GM21737 (cell line): ENCODE results near the gene KCNMA1.

Source experiments
- ATAC-seq: cut with Tn5 transposase; IDR thresholded peaks from one replicate; pipeline ENCODE4 v1.9.1; 2021; ENCODE audit warnings: mild to moderate bottlenecking, moderate library complexity; ENCODE audit not compliant: unreplicated experiment

The KCNMA1 gene

DNA sequence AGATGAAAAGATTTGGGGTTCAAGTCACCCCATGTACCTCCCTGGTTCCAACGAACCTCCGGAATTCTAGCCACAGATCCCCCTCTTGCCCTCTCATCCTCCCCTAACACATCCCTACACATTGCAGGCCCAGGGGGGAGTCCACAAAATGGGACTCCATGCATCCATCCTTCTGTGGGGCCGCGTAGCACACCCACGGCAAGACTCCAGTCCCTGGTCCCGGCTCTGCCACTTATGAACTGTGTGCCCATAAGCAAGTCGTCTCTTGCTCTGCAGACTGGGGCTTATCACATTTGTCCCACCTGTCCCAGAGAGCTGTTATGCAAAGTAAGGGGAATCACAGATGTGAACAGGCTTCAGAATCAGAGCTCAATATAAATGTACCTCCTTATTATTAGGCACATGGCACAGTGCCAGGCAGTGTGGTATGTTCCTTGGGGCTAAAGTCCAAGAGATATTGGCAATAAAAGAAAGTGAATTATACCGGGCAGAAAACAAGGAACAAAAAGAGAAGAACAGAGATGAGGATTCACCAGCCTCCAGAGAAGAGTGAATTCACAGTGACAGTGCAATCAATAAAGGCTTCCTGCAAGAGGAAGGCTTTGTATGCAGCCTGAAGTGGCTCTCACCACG is 73.9 kb downstream of the KCNMA1 start:
- ATAC-seq: no peak

DNA sequence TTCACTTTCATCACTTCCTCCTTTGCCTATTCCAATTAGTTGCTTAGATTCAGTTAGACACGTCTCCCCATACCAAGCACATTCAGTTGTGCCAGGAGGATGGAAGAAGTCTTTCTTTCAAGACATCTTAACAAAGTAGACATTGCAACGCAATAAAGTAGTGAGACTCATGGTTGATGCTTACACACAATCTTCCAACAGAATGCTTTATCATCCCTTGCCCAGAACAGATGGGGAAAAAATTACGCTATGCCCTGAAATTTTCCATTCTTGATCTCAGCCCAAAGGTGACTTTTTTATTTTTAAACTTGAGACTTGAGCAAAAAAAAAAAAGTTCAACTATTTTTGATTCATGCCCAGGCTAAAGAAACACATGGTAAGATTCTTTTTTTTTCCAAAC is 74.9 kb downstream of the KCNMA1 start:
- no peak for ATAC-seq

DNA sequence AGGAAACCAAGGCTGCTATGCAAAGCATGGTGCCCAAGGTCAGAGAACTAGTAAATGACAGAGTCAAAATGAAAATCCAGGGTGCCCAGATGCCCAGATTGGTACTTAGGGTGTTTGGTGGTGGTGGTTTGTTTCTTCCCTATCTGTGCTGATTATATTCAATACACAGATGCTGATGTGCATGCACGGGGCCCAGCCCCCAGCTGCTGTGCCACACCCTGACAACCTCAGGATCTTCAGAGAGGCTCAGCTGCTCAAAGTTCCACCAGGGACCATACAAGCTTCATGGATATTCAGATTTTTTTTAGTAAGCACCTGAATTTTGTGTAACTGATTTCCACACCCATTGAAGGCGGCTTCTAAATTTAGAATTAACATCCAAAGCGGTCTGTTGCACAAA is 75.6 kb downstream of the KCNMA1 start:
- no peak for ATAC-seq

GRCh38 chr10:77560471-77560870 is 77.1 kb downstream of the KCNMA1 start:
- ATAC-seq: no peak

DNA sequence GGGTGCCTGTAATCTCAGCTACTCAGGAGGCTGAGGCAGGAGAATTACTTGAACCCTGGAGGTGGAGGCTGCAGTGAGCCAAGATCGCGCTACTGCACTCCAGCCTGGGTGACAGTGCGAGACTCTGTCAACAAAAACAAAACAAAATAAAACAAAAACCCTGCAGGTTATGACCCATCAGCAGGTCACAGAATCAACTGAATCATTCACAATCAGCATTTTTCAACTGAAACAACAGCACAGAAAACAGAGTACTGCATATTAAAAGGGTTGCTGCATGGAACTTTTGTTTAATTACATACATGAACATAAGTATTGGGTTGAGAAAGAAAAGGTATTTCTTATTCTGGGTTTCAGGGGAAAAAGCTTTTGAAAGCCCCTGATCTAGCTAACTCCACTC is 77.6 kb downstream of the KCNMA1 start:
- ATAC-seq: no peak

DNA sequence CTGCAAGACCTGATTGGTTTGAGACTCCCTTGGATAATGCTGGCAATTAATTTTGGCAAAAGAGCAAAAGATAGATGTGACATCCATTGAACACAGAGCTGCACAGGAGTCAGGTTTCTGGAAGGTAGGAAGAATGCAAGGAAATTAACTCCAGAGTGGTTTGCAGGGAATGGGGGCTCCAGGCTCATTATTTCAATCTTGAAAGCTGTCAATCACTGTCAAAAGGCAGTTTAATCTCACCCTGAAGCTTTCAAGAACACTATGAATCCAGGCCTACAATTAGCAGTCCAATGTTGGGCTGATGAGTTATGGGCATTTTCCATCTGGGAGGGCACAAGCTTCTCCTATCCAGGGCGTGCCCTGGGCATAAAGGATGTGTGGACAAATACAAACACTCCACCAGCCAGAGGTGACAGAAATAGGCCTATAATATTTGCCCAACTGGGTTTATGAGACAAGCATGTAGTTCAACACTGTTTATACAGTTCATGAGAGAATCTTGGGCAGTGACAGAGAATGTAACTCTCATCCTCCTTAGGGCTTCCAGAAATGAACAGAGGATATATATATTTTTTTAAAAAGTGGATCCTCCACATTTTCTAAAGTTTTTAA is 80.5 kb downstream of the KCNMA1 start:
- ATAC-seq: no peak

- ATAC-seq: no peak
Measured at GRCh38 chr10:77555591-77556212, 81.9 kb downstream of the KCNMA1 start.

DNA sequence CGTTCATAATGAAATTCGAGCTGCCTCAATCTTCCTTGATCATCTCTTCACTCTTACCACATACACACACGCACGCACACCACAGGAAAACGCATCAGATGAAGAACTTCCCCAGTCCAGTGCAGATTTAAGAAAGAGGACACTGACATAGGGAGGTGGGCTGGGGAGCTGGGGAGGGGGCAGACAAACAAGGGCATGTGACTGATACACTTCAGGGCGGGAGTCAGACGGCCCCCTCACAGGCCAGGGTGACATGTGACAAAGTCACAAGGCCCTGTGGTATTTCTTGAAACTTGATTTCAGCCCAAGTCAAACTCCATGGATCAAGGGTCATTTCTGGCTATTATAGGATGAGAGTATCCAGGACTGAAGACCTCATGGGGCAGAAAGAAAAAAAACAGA is 82.6 kb downstream of the KCNMA1 start:
- no peak for ATAC-seq

DNA sequence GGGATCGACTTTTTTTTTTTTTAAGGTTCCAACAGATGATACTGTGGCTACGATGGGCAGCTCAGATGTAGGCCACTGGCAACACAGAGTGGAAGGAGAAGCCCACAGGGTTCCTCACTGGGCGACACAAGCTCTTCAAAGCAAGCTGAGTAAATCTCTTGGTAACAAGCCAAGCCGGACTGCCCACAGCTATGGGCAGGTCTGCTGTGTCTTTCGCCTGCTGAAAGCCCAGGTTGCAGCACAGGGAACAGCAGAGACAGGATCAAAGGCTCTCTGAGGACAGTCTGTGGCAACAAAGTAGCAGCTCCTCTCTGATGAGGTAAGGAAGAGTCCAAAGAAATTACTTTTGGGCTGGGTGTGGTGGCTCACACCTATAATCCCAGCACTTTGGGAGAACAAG is 83.6 kb downstream of the KCNMA1 start:
- ATAC-seq: no peak

GRCh38 chr10:77553311-77553710 is 84.3 kb downstream of the KCNMA1 start:
- no peak for ATAC-seq

DNA sequence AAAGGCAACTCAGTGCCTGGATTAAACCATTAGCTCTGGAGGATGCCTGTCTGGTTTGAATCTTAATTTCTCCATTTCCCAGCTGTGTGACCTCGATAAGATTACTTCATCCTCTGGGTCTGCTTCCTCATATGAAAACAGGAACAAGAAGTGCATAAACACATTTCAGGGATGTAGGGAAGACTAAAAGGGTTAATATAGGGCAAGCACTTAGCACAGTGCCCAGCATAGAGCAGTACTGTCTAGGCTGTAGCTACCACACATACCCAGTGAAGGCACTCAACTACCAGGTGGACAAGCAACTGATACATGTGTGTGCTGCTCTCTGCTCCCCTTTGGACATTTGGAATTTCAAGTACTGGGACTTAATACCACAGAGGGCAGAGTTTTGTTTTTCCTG is 85.4 kb downstream of the KCNMA1 start:
- no peak for ATAC-seq

- ATAC-seq: no peak
Measured at GRCh38 chr10:77550378-77550777, 87.2 kb downstream of the KCNMA1 start.

GRCh38 chr10:77548671-77549070 is 88.9 kb downstream of the KCNMA1 start:
- no peak for ATAC-seq

DNA sequence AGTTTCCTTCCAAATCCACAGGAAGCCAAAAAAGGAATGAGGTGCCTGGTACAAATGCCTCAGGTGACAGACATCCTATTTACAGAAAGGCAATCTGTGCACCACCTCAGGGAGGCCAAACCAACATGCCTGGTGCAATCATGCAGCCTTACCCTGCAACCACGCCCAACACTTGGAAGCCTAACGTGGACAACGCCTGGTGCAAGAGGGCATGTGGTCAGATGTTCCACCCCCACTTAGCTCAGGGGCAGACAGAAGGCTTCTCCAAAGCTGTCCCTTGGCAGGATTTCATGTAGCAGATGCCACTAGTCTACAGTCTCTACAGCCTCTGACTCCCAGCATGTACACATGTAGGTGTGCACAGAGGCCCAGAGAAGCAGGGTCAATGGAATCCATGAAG is 89.5 kb downstream of the KCNMA1 start:
- no peak for ATAC-seq

DNA sequence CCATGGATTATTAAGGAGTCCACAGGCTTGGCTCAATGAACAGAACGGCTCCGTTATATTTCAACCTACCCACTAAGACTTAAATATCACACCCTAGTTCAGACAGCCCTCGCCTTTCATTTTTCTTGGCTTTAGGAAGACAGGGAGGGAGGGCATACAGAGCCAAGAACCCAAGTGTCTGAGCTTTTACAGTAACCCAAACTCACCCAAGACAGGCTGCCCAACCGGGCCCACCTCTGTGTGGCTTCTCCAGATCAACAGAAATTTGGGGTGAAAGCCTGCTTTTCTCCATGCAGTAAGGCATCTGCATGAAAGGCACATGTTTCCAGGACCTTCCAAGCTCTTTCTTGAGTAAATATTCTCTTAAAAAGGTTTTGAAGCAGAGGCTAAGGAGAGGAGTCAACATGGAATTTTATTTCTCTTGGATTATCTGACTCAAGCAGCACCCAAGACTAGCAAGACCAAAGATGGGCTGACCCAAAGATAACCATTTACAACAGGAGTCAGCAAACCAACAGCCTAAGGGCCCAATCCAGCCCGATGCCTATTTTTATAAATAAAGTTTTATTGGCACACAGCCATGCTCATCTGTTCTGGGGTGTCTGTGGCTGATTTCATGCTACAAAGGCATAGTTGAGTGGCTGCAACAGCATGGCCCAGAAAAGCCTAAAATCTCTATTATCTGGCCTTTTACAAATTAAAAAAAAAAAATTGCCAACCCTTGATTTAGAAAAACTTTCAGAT is 90.1 kb downstream of the KCNMA1 start:
- ATAC-seq: no peak

GRCh38 chr10:77546042-77546441 is 91.6 kb downstream of the KCNMA1 start:
- ATAC-seq: no peak

- no peak for ATAC-seq
Measured at GRCh38 chr10:77545585-77545984, 92.0 kb downstream of the KCNMA1 start.

DNA sequence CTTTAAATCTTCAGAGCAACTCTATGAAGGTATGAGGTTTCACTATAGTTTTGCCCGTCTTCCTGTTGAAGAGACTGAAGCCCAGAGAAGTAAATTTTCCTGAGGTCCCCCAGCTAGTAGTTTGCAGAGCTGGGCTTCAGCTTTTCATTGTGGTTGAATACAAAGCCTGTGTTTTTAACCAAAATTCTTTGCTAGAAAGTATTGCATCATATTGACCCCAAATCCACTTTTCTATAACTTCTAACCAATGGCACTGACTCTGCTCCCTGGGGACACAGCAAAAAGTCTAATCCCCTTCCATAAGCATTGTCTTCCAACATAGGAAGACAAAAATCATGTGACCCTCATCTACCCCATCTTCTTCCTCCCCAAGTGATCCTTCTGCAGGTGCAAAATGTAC is 93.0 kb downstream of the KCNMA1 start:
- no peak for ATAC-seq

DNA sequence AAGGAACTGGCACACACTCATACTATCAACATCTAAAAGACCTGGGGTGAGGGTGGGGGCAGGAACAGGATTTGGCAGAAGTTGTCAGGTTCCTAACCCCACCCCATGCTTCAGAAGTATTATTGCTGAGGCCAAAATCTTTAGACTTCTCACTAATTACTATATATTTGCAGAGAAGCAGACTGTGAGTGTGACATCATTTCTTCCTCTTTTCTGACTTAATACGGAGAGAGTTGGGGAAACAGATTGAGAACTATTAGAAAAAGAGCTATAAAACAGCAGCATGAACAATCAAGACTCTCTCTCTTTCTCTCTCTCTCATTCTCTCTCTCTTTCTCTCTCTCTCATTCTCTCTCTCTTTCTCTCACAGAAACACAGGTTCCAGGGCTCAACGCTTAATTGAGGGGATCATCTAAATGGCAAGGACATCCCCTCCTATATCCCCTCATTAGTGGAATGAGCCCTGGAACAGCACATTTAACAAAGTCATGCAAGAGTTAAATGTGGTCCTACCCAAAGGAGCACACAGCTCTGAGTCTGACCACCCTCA is 94.8 kb downstream of the KCNMA1 start:
- no peak for ATAC-seq

GRCh38 chr10:77541944-77542343 is 95.7 kb downstream of the KCNMA1 start:
- no peak for ATAC-seq

DNA sequence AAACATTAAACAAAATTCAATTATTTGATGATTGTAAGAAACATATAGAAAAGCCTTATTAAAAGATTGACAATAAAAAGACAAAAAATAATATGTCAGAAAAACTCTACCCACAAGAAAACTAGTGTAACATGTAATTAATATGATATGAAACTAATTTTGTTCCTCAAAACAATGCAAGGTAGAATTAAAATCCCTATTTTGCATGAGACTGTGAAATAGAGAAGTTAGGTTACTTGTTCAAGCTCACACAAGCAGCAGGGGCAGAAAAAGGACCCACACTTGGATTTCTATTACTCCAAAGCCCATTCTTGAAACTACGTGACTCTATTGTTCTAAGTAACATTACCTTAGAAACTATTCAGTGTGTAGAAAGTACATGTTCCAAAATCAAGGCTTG is 96.4 kb downstream of the KCNMA1 start:
- ATAC-seq: no peak
